Lung (tissue), 12 donors: ENCODE measurements around the gene C16orf89. TPM values are rescaled to one million over a fixed set of nuclear protein-coding genes. Genes with fewer than 3 reads are reported as not detected.
"Not testable (repeated sequence)": the region's sequence is repeated elsewhere in the genome, so short reads cannot be mapped to it uniquely, and the experiment has no call there.

ENCODE experiments used
- ATAC-seq: fragments of 200-7000 bp; cut with Tn5 transposase; one replicate; pipeline ENCODE4 v1.9.1; 2020; ENCODE audit warnings: moderate number of reproducible peaks; ENCODE audit not compliant: insufficient read depth, low FRiP score
- DNase-seq, 3 donors: peaks; one replicate each; pipeline ENCODE4 v3.0.0-alpha.2; 2013 to 2017
- H3K27ac ChIP-seq, 2 donors: one replicate each; pipeline ENCODE4 v1.5.1; 2013; ENCODE audit warnings: mild to moderate bottlenecking in 2 of 2, moderate library complexity in 2 of 2, control low read depth in 1 of 2, inconsistent platforms in 1 of 2, low read depth in 1 of 2, low read length in 1 of 2
- H3K27me3 ChIP-seq, 3 donors: one replicate each; pipeline ENCODE4 v1.5.1; 2013; ENCODE audit warnings: low read length in 2 of 3; ENCODE audit not compliant: control insufficient read depth in 3 of 3, insufficient read depth in 3 of 3
- H3K36me3 ChIP-seq, 4 donors: one replicate each; pipeline ENCODE4 v1.5.1; 2013; ENCODE audit warnings: low read length in 4 of 4, mild to moderate bottlenecking in 1 of 4, moderate library complexity in 1 of 4; ENCODE audit not compliant: control insufficient read depth in 4 of 4, insufficient read depth in 4 of 4
- H3K4me1 ChIP-seq, 5 donors: one replicate each; pipeline ENCODE4 v1.5.1; 2013; ENCODE audit warnings: low read length in 5 of 5, mild to moderate bottlenecking in 2 of 5, moderate library complexity in 1 of 5; ENCODE audit not compliant: control insufficient read depth in 5 of 5, insufficient read depth in 5 of 5
- H3K4me3 ChIP-seq: one replicate; pipeline ENCODE4 v1.5.1; 2013; ENCODE audit warnings: mild to moderate bottlenecking, control low read depth, moderate library complexity
- H3K9ac ChIP-seq, 2 donors: one replicate each; pipeline ENCODE4 v1.5.1; 2013; ENCODE audit warnings: low read length in 2 of 2, control low read depth in 1 of 2; ENCODE audit not compliant: insufficient read depth in 1 of 2
- H3K9me3 ChIP-seq, 4 donors: one replicate each; pipeline ENCODE4 v1.5.1; 2013; ENCODE audit warnings: low read length in 3 of 4, mild to moderate bottlenecking in 1 of 4, moderate library complexity in 1 of 4; ENCODE audit not compliant: control insufficient read depth in 4 of 4, insufficient read depth in 3 of 4
- WGBS, 2 donors: extraction: QIAGEN DNeasy Blood & Tissue Kit; methylation state at CpG; one replicate each; pipeline ENCODE4 v1.1.7; 2013; 5-methylcytosine and 5-hydroxymethylcytosine counted together
- polyA plus RNA-seq, 2 donors: library from polyadenylated mRNA; stranded (reverse); fragments of 200-250 nt; gene quantifications; one replicate each; pipeline ENCODE4 v1.2.1, GENCODE V29; 2013
- total RNA-seq, 2 donors: library from RNA; depleted of rRNA in 1 of 2; stranded (reverse); fragments of >200 nt in 1 of 2; gene quantifications; one replicate each; pipeline ENCODE4 v1.2.1, GENCODE V29; 2014 to 2021
- TF ChIP-seq, protein P1 (sequence below): IDR thresholded peaks from 2 replicates; pipeline ENCODE4 v1.5.1; 2012; ENCODE audit warnings: mild to moderate bottlenecking; ENCODE audit errors: control extremely low read depth, extremely low read depth
- donor health status: control.
- donor health status: control.
- donor health status: Bipolar disorder and iron deficiency.
- donor health status: healthy.
- donor health status: DM: yes; HTN: yes; CAD: no.

The C16orf89 gene
- total and polyA plus RNA-seq, 4 donors, result 39.2 to 356 (median 97.2) TPM

DNA sequence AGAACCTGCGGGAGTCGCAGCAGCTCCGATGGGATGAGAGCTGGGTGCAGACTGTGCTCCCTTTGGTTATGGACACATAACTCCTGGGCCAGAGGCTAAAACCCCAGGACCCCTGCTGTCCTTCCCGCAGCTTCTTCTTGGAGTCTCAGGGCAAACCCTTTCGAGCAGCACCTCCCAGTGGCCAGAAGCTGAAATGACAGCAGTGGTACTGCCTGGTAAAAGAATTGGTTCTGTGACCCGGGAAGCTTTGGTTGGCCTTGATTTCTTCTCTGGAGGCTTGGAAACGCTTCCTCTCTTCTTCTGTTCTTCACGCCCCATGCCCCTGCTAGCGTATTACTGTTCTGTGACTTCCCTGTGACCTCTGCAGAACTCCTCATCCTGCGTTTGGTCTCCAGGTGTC lies 19.0 kb upstream of the C16orf89 start:
- H3K9me3 ChIP-seq, H3K4me3 ChIP-seq, H3K27ac ChIP-seq, H3K4me1 ChIP-seq, ATAC-seq, H3K9ac ChIP-seq, H3K27me3 ChIP-seq: not testable (repeated sequence)
- H3K36me3 ChIP-seq, result peaks cover 3 to 32% (median 4%) of the 10 kb centered on the region in 4 donors
- 71 to 76% methylated on average over 10 of the region's 10 CpGs for WGBS, 2 donors
- TF ChIP-seq, protein P1, sequence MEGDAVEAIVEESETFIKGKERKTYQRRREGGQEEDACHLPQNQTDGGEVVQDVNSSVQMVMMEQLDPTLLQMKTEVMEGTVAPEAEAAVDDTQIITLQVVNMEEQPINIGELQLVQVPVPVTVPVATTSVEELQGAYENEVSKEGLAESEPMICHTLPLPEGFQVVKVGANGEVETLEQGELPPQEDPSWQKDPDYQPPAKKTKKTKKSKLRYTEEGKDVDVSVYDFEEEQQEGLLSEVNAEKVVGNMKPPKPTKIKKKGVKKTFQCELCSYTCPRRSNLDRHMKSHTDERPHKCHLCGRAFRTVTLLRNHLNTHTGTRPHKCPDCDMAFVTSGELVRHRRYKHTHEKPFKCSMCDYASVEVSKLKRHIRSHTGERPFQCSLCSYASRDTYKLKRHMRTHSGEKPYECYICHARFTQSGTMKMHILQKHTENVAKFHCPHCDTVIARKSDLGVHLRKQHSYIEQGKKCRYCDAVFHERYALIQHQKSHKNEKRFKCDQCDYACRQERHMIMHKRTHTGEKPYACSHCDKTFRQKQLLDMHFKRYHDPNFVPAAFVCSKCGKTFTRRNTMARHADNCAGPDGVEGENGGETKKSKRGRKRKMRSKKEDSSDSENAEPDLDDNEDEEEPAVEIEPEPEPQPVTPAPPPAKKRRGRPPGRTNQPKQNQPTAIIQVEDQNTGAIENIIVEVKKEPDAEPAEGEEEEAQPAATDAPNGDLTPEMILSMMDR, result peak; percentile 40
- peak; percentile 31 to 48 (median 35) for DNase-seq

DNA sequence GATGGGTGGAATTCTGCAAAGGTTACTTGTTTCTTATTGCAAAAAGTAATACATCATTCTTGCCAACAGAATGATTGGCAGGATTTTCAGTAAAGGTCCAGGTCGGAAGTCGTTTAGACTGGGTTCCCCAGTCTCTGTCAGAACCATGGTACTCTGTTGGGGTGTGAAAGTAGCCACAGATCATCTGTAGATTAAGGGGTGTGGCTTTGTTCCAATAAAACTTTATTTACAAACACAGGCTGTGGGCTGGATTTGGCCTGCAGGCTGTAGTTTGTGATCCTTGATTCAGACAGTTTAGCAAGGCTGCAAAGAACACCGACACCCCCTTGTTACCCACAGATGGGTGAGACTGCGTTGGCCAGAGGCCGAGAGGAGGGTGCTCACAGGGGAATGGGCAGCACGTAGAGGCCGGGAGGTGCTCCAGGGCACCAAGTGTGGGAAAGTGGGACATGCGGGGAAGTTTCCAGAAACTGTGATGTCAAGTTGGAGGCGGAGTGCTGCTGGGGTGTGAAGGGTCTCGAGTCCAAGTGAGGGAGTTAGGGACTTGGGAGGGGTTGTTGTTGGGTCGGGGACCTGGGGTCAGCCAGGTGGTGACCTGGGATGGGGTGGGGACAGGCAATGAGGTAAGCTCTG lies 18.5 kb upstream of the C16orf89 start:
- H3K27me3 ChIP-seq, H3K9ac ChIP-seq, ATAC-seq, DNase-seq, H3K9me3 ChIP-seq, H3K4me1 ChIP-seq, H3K4me3 ChIP-seq, H3K27ac ChIP-seq: not testable (repeated sequence)
- 86 to 93% methylated on average over 11 of the region's 11 CpGs for WGBS, 2 donors
- peaks cover 3 to 28% (median 4%) of the 10 kb centered on the region in 4 donors for H3K36me3 ChIP-seq

DNA sequence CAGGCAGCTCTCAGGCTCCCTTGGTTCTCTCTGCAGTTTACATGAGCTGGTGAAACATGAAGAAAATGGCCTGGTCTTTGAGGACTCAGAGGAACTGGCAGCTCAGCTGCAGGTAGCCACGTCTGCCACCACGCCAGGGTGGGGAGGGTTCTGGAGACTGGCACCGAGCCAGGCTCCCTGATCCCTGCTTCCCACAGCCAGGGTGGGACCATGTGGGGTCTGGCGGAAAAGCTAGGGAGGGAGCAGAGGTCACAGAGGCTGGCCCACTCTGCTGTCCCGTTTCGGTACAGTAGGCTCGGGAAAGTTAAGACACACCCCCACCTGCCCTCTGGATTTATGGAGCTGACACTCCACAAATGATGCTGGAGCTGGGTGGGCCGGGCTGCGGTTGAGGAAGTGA lies 17.9 kb upstream of the C16orf89 start:
- DNase-seq, H3K4me1 ChIP-seq, H3K9me3 ChIP-seq, ATAC-seq, H3K27ac ChIP-seq, H3K27me3 ChIP-seq, H3K4me3 ChIP-seq, H3K9ac ChIP-seq: not testable (repeated sequence)
- 93 to 98% methylated on average over 9 of the region's 9 CpGs for WGBS, 2 donors
- peaks cover 3 to 29% (median 4%) of the 10 kb centered on the region in 4 donors for H3K36me3 ChIP-seq

DNA sequence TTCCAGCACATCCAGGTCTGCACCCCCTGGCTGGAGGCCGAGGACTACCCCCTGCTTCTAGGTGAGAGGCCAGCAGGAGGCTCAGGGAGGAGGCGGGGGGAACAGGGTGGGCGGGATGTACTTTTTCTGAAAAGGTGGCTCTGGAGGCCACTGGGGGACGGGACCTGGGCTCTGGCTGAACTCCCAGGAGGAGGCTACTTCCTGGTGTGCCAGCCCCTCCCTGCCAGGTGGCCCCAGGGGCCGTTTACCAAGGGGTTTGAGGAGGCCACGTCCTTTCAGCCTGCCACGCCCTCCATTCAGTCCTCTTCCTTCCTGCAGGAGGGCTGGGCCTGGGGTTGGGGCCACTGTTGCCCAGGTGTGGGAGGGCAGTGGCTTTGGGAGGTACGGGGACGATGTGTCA lies 15.2 kb upstream of the C16orf89 start:
- H3K9me3 ChIP-seq, H3K27me3 ChIP-seq, H3K4me1 ChIP-seq, H3K27ac ChIP-seq, H3K9ac ChIP-seq, ATAC-seq, DNase-seq, H3K4me3 ChIP-seq: not testable (repeated sequence)
- peaks cover 3 to 34% (median 5%) of the 10 kb centered on the region in 4 donors for H3K36me3 ChIP-seq
- WGBS, 2 donors, result 65 to 70% methylated on average over 7 to 9 of the region's 9 CpGs

DNA sequence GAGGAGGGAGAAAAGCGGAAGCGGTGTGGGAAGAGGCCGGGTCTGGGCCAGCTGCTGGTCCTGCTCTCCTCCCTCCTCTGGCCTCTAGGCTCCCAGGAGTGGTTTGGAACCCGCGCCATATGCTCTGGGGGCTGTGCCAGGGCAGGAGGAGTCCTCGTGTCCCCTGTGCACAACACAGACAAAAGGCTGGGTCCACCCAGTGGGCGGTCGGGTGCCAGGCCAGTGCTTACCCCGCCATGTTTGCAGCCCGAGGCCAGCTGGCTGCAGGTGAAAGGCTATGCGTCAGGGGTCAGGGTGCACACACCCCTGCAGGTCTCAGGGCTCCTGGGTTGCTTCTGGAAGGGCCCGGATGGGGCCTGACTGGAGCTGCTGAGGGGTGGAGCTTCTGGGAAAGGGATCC lies 14.7 kb upstream of the C16orf89 start:
- not testable (repeated sequence) for H3K27ac ChIP-seq, ATAC-seq, H3K27me3 ChIP-seq, H3K9ac ChIP-seq, DNase-seq, H3K4me1 ChIP-seq, H3K4me3 ChIP-seq, H3K9me3 ChIP-seq
- peaks cover 4 to 35% (median 9%) of the 10 kb centered on the region in 4 donors for H3K36me3 ChIP-seq
- WGBS, 2 donors, result 90 to 95% methylated on average over 12 of the region's 12 CpGs
